SK-N-SH (cell line): ENCODE data around the gene POU6F2. TPM values are rescaled to one million over a fixed set of nuclear protein-coding genes. Genes with fewer than 3 reads are reported as not detected.

Experiments used
- CTCF ChIA-PET: fragments of 300-600, 350-600 bp; formaldehyde crosslinking; extraction: SDS; loops from one replicate; lab custom pipeline; 2021; lab: Yijun Ruan, JAX
- POLR2A ChIA-PET: fragments of 350-600 bp; sonication (Branson Sonifier 250); formaldehyde crosslinking; extraction: SDS; loops from one replicate; lab custom pipeline; 2020; ENCODE audit warnings: antibody characterized with exemption, inconsistent platforms; lab: Yijun Ruan, JAX
- DNase-seq: peaks from one replicate; pipeline ENCODE4 v3.0.0; 2012
- H2AFZ ChIP-seq: fragments of 200-600 bp; sonication (generic); 2 replicates; pipeline ENCODE4 v1.8.1; 2016; ENCODE audit warnings: antibody characterized with exemption, mild to moderate bottlenecking, low read depth
- H3F3A ChIP-seq: fragments of 200-600 bp; sonication (generic); replicated peaks from 2 replicates; pipeline ENCODE3; 2016; ENCODE audit warnings: antibody characterized with exemption, mild to moderate bottlenecking; ENCODE audit not compliant: insufficient read depth
- H3K27ac ChIP-seq, 2 experiments: fragments of 200-500 bp in 1 of 2; fragments of 200-600 bp in 1 of 2; sonication (Bioruptor generic) in 1 of 2; sonication (generic), shearing (Covaris generic) in 1 of 2; 2 replicates each; pipeline versions ENCODE4 v1.5.1 to v1.6.1; 2014 to 2016; ENCODE audit warnings: low read depth in 2 of 2, inconsistent platforms in 1 of 2, low read length in 1 of 2, mild to moderate bottlenecking in 1 of 2, mixed read lengths in 1 of 2
- H3K27me3 ChIP-seq: fragments of 200-600 bp; sonication (generic), shearing (Covaris generic); 2 replicates; pipeline ENCODE4 v1.6.1; 2016; ENCODE audit warnings: mixed run types; ENCODE audit not compliant: insufficient read depth
- H3K36me3 ChIP-seq, 2 experiments: fragments of 200-500 bp in 1 of 2; fragments of 200-600 bp in 1 of 2; sonication (Bioruptor generic) in 1 of 2; sonication (generic) in 1 of 2; replicated peaks in 1 of 2; 2 replicates each; pipeline versions ENCODE3 to v1.5.1; 2014 to 2016; ENCODE audit warnings: low read length in 1 of 2, mild to moderate bottlenecking in 1 of 2; ENCODE audit not compliant: insufficient read depth in 2 of 2, control insufficient read depth in 1 of 2
- H3K4me1 ChIP-seq, 2 experiments: fragments of 200-500 bp in 1 of 2; fragments of 200-600 bp in 1 of 2; sonication (Bioruptor generic) in 1 of 2; sonication (generic), shearing (Covaris generic) in 1 of 2; 2 replicates each; pipeline versions ENCODE4 v1.5.1 to v1.6.1; 2014 to 2016; ENCODE audit warnings: low read depth in 1 of 2, low read length in 1 of 2, mixed run types in 1 of 2; ENCODE audit not compliant: insufficient read depth in 2 of 2, control insufficient read depth in 1 of 2
- H3K4me2 ChIP-seq: fragments of 200-600 bp; sonication (generic), shearing (Covaris generic); 2 replicates; pipeline ENCODE4 v1.6.1; 2017; ENCODE audit warnings: mixed run types
- H3K4me3 ChIP-seq, 2 experiments: fragments of 200-500 bp in 1 of 2; fragments of 200-600 bp in 1 of 2; sonication (Bioruptor generic) in 1 of 2; sonication (generic), shearing (Covaris generic) in 1 of 2; 2 replicates each; pipeline versions ENCODE4 v1.5.1 to v1.8.1; 2014 to 2016; ENCODE audit warnings: low read depth in 2 of 2, inconsistent platforms in 1 of 2, low read length in 1 of 2, mild to moderate bottlenecking in 1 of 2, mixed read lengths in 1 of 2, moderate library complexity in 1 of 2
- H3K79me2 ChIP-seq: fragments of 200-600 bp; sonication (generic); 2 replicates; pipeline ENCODE4 v1.8.1; 2017; ENCODE audit warnings: mild to moderate bottlenecking; ENCODE audit not compliant: insufficient read depth
- H3K9ac ChIP-seq: fragments of 200-600 bp; sonication (generic); 2 replicates; pipeline ENCODE4 v1.6.1; 2017; ENCODE audit warnings: mixed run types
- H3K9me2 ChIP-seq: fragments of 200-600 bp; sonication (generic); 2 replicates; pipeline ENCODE4 v1.6.1; 2017; ENCODE audit warnings: mixed run types
- H3K9me3 ChIP-seq: fragments of 200-600 bp; sonication (generic); 2 replicates; pipeline ENCODE4 v1.6.1; 2017; ENCODE audit warnings: mixed run types, mild to moderate bottlenecking, moderate library complexity
- H4K20me1 ChIP-seq: fragments of 200-600 bp; sonication (generic); 2 replicates; pipeline ENCODE4 v1.6.1; 2017; ENCODE audit warnings: mild to moderate bottlenecking, mixed run types; ENCODE audit not compliant: insufficient read depth
- CHD2 ChIP-seq: fragments of 150-350 bp; IDR thresholded peaks from 2 replicates; pipeline ENCODE4 v1.6.1; 2018; ENCODE audit warnings: low read length; ENCODE audit not compliant: partially characterized antibody
- ELF1 ChIP-seq: IDR thresholded peaks from 2 replicates; pipeline ENCODE4 v1.4.0; 2012
- FOXJ3 ChIP-seq: sonication (generic); formaldehyde crosslinking; IDR thresholded peaks from 2 replicates; pipeline ENCODE4 v1.5.1; 2020; ENCODE audit warnings: mild to moderate bottlenecking, missing genetic modification reagents
- FOXM1 ChIP-seq: IDR thresholded peaks from 2 replicates; pipeline ENCODE4 v1.4.0; 2012; ENCODE audit warnings: low read depth, mild to moderate bottlenecking
- GATA2 ChIP-seq: sonication (generic); formaldehyde crosslinking; IDR thresholded peaks from 2 replicates; pipeline ENCODE4 v1.5.0; 2020; ENCODE audit warnings: mild to moderate bottlenecking, missing genetic modification reagents
- IRF3 ChIP-seq: fragments of 150-350 bp; IDR thresholded peaks from 2 replicates; pipeline ENCODE4 v1.6.1; 2016; ENCODE audit warnings: mild to moderate bottlenecking, low read depth, low read length
- JUND ChIP-seq: IDR thresholded peaks from 2 replicates; pipeline ENCODE4 v1.4.0; 2012
- MXI1 ChIP-seq: IDR thresholded peaks from 2 replicates; pipeline ENCODE4 v1.6.1; 2012; ENCODE audit warnings: mild to moderate bottlenecking, low read depth, low read length, improper control_type of control experiment
- NRF1 ChIP-seq: IDR thresholded peaks from 2 replicates; pipeline ENCODE4 v1.6.1; 2012; ENCODE audit warnings: low read depth, mild to moderate bottlenecking, low read length
- RFX5 ChIP-seq: IDR thresholded peaks from 2 replicates; pipeline ENCODE4 v1.6.1; 2012; ENCODE audit warnings: mild to moderate bottlenecking, improper control_type of control experiment, low read length
- TCF12 ChIP-seq: IDR thresholded peaks from 2 replicates; pipeline ENCODE4 v1.4.0; 2012
- TEAD4 ChIP-seq: IDR thresholded peaks from 2 replicates; pipeline ENCODE4 v1.4.0; 2012; ENCODE audit warnings: mild to moderate bottlenecking, borderline replicate concordance; ENCODE audit not compliant: insufficient read depth
- YY1 ChIP-seq: IDR thresholded peaks from 2 replicates; pipeline ENCODE4 v1.4.0; 2012; ENCODE audit warnings: low read depth, mild to moderate bottlenecking
- WGBS: methylation state at CpG from one replicate; pipeline ENCODE4 v1.1.6; 2017; ENCODE audit warnings: low lambda C conversion rate; 5-methylcytosine and 5-hydroxymethylcytosine counted together
- polyA plus RNA-seq, 3 experiments: library from polyadenylated mRNA; depleted of rRNA; stranded (reverse); fragments of >200 nt; gene quantifications; 2 replicates each; pipeline ENCODE4 v1.2.3, GENCODE V29; 2012
- TF ChIP-seq, protein P1 (sequence below): IDR thresholded peaks from 2 replicates; pipeline ENCODE4 v1.4.0; 2012; ENCODE audit warnings: low read depth, borderline replicate concordance

Gene POU6F2
- polyA plus RNA-seq, 1 of the 3 experiments (the other 2 are of a cell fraction) = under 0.01 TPM

DNA sequence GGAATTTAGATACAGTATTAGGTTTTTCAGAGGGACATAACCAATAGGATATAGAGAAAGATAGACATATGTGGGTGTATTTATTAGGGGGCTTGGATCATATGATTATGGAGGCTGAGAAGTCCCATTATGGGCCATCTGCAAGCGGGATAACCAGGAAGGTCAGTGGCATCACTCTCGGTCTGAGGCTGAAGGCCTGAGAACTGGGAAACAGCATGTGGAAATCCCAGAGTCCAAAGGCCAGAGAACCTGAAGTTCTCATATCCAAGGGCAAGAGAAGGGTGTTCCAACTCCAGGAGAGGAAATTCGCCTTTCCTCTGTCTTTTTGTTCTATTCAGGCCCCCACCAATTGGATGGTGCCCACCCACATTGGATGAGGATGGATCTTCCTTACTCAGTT is 180.7 kb downstream of the POU6F2 start (continued):
- TF ChIP-seq IRF3 = no peak
- no peak for TF ChIP-seq JUND
- no peak for TF ChIP-seq NRF1
- no peak for TF ChIP-seq TCF12
- TF ChIP-seq FOXJ3 (CRISPR knock-in tag) = no peak
- no peak for TF ChIP-seq MXI1

DNA sequence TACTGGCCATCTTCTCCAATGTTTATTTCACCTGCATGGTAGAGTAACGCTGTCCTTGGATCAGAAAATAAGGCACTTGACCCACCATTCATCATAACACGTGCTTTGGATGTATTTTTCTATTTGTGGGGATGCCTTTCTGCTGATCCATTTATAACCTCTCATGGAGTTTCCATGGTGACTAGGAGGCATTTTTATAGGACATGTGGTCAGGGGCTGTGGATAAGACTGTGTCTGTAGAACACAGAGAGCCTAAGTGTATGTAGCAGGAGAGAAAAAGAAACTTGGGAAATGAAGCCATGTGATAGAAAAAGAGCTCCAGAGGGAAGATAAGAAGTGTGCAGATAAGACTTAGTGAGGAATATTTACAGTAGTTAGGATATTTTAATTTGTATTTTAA is 184.2 kb downstream of the POU6F2 start:
- no peaks in the 10 kb centered on the region for H3K4me1 ChIP-seq
- H3K9me2 ChIP-seq = no peaks in the 10 kb centered on the region
- POLR2A ChIA-PET = no interaction called here
- H3K27ac ChIP-seq = no peak overlapping the region
- no peak overlapping the region for H3K4me3 ChIP-seq
- H4K20me1 ChIP-seq = no peaks in the 10 kb centered on the region
- no peaks in the 10 kb centered on the region for H3K9me3 ChIP-seq
- H3F3A ChIP-seq = no peaks in the 10 kb centered on the region
- no peaks in the 10 kb centered on the region for H3K36me3 ChIP-seq
- H3K9ac ChIP-seq = no peak overlapping the region
- 0 out of 2 replicates have a peak, but pooled peaks cover 5% of the 10 kb centered on the region for H3K27me3 ChIP-seq
- 0% methylated on average over 2 of the region's 2 CpGs for WGBS
- H2AFZ ChIP-seq = no peak overlapping the region
- H3K79me2 ChIP-seq = no peaks in the 10 kb centered on the region
- CTCF ChIA-PET = no interaction called here
- no peak overlapping the region for H3K4me2 ChIP-seq
- TF ChIP-seq GATA2 (CRISPR knock-in tag) (no peak), ELF1 (no peak), RFX5 (no peak)
- TF ChIP-seq, protein P1, sequence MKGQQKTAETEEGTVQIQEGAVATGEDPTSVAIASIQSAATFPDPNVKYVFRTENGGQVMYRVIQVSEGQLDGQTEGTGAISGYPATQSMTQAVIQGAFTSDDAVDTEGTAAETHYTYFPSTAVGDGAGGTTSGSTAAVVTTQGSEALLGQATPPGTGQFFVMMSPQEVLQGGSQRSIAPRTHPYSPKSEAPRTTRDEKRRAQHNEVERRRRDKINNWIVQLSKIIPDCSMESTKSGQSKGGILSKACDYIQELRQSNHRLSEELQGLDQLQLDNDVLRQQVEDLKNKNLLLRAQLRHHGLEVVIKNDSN = no peak
- DNase-seq = no peak

- no peaks in the 10 kb centered on the region for H3K79me2 ChIP-seq
- H3K27ac ChIP-seq = no peak overlapping the region
- ChIA-PET CTCF (interaction anchor here (1.1 kb wide), 1 partner anchor 355 kb away, joined by 3 read pairs; no protein-coding TSS in a partner anchor), POLR2A (no interaction called here)
- H3K9me3 ChIP-seq = no peaks in the 10 kb centered on the region
- H4K20me1 ChIP-seq = no peaks in the 10 kb centered on the region
- no peaks in the 10 kb centered on the region for H3K9me2 ChIP-seq
- no peak overlapping the region for H3K4me3 ChIP-seq
- no peaks in the 10 kb centered on the region for H3F3A ChIP-seq
- TF ChIP-seq TEAD4 (no peak), YY1 (no peak), FOXM1 (no peak), CHD2 (no peak)
- 21% methylated on average over 4 of the region's 4 CpGs for WGBS
- no peaks in the 10 kb centered on the region for H3K36me3 ChIP-seq
- H3K27me3 ChIP-seq = 0 out of 2 replicates have a peak, but pooled peaks cover 7% of the 10 kb centered on the region
- H3K4me2 ChIP-seq = no peak overlapping the region
- no peak overlapping the region for H3K9ac ChIP-seq
- H2AFZ ChIP-seq = no peak overlapping the region
- H3K4me1 ChIP-seq = no peaks in the 10 kb centered on the region
- no peak for DNase-seq
Measured at GRCh38 chr7:39164887-39165286, 187.2 kb downstream of the POU6F2 start.
